CD4-positive, CD25-positive, alpha-beta regulatory T cell (primary cell): ENCODE results near the gene ASTN2. TPM values are rescaled to one million over a fixed set of nuclear protein-coding genes. Genes with fewer than 3 reads are reported as not detected.

ENCODE experiments used
- ATAC-seq, 2 donors: fragments of 150-1000 bp; cut with Tn5 transposase; one replicate each; pipeline ENCODE4 v1.10.0; 2021; ENCODE audit warnings: low read depth in 2 of 2, moderate number of reproducible peaks in 2 of 2, moderate library complexity in 1 of 2
- DNase-seq, 3 donors: peaks; one replicate each; pipeline versions ENCODE4 v3.0.0 to v3.0.0-alpha.2; 2012 to 2022; ENCODE audit warnings: mixed read lengths in 1 of 3
- H3K27ac ChIP-seq: one replicate; pipeline ENCODE4 v1.7.0; 2013; ENCODE audit warnings: mild to moderate bottlenecking, low read length; ENCODE audit not compliant: insufficient read depth, poor library complexity, severe bottlenecking
- H3K27me3 ChIP-seq: one replicate; pipeline ENCODE4 v1.7.0; 2013; ENCODE audit warnings: low read length; ENCODE audit not compliant: control insufficient read depth, insufficient read depth
- H3K36me3 ChIP-seq: one replicate; pipeline ENCODE4 v1.7.0; 2013; ENCODE audit warnings: mild to moderate bottlenecking, low read length, moderate library complexity; ENCODE audit not compliant: control insufficient read depth, insufficient read depth
- H3K4me1 ChIP-seq: 2 replicates; pipeline ENCODE4 v1.7.0; 2013; ENCODE audit warnings: mild to moderate bottlenecking, low read length; ENCODE audit not compliant: insufficient read depth, control insufficient read depth, poor library complexity, severe bottlenecking
- H3K4me3 ChIP-seq: one replicate; pipeline ENCODE4 v1.7.0; 2013; ENCODE audit warnings: low read depth, mild to moderate bottlenecking, low read length, moderate library complexity
- H3K9me3 ChIP-seq, 2 experiments: 1 replicate in 1 of 2; 2 replicates in 1 of 2; pipeline ENCODE4 v1.7.0; 2013; ENCODE audit warnings: low read length in 2 of 2, mild to moderate bottlenecking in 1 of 2, moderate library complexity in 1 of 2; ENCODE audit not compliant: control insufficient read depth in 2 of 2
- H3K27ac Mint-ChIP-seq, 3 donors: one replicate each; pipeline ENCODE4 v1.8.0; 2020 to 2022; ENCODE audit warnings: mild to moderate bottlenecking in 3 of 3, mixed read lengths in 3 of 3, moderate library complexity in 2 of 3
- H3K27me3 Mint-ChIP-seq: one replicate; pipeline ENCODE4 v1.8.0; 2022; ENCODE audit warnings: mild to moderate bottlenecking, mixed read lengths
- H3K36me3 Mint-ChIP-seq: one replicate; pipeline ENCODE4 v1.8.0; 2020; ENCODE audit warnings: mixed read lengths
- H3K4me1 Mint-ChIP-seq, 4 donors: one replicate each; pipeline ENCODE4 v1.8.0; 2020 to 2022; ENCODE audit warnings: mixed read lengths in 4 of 4, mild to moderate bottlenecking in 1 of 4
- H3K4me3 Mint-ChIP-seq, 4 donors: one replicate each; pipeline ENCODE4 v1.8.0; 2020 to 2022; ENCODE audit warnings: mild to moderate bottlenecking in 4 of 4, mixed read lengths in 4 of 4, moderate library complexity in 3 of 4
- H3K9me3 Mint-ChIP-seq, 7 donors: one replicate each; pipeline ENCODE4 v1.8.0; 2020 to 2022; ENCODE audit warnings: mixed read lengths in 7 of 7, mild to moderate bottlenecking in 3 of 7, moderate library complexity in 2 of 7
- polyA plus RNA-seq, 4 donors: library from polyadenylated mRNA; unstranded; fragments of 300-500 nt; fragmentation: Illumina TruSeq; gene quantifications; one replicate each; pipeline ENCODE4 v1.2.3, GENCODE V29; 2021
- total RNA-seq: library from RNA; stranded (reverse); gene quantifications from one replicate; pipeline ENCODE4 v1.2.3, GENCODE V29; 2022

Gene ASTN2
- total and polyA plus RNA-seq, 5 donors from 2014 or later, result 5.0 to 9.9 (median 7.4) TPM

DNA sequence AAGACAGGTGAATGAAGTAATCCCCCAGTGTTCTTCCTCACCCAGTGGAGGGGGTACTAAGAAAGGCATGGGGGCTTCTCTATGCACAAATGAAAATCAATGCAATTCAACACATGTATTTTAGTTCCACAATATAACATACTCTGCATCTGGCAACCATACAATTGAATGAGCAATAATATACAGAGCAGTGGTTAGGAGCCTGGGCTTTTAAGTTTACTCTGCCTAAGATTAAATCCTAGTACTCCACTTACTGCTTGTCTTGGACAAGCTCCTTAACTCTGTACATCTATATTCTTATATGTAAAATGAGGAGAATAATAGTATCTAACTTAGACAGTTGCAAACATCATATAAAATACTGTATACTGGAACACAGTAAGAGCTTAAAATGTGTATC, 923.2 kb downstream of the ASTN2 start:
- Mint-ChIP-seq H3K36me3 (no peaks in the 10 kb centered on the region), H3K9me3 (peaks cover 0 to 3% (median 0%) of the 10 kb centered on the region in 7 donors), H3K27ac (no peak overlapping the region), H3K4me3 (no peak overlapping the region), H3K4me1 (no peaks in the 10 kb centered on the region), H3K27me3 (no peaks in the 10 kb centered on the region)
- Histone ChIP-seq H3K27me3 (no peaks in the 10 kb centered on the region), H3K9me3 (no peaks in the 10 kb centered on the region), H3K27ac (no peak overlapping the region), H3K36me3 (no peaks in the 10 kb centered on the region), H3K4me3 (no peak overlapping the region), H3K4me1 (no peaks in the 10 kb centered on the region)
- ATAC-seq (no peak), DNase-seq (no peak)

DNA sequence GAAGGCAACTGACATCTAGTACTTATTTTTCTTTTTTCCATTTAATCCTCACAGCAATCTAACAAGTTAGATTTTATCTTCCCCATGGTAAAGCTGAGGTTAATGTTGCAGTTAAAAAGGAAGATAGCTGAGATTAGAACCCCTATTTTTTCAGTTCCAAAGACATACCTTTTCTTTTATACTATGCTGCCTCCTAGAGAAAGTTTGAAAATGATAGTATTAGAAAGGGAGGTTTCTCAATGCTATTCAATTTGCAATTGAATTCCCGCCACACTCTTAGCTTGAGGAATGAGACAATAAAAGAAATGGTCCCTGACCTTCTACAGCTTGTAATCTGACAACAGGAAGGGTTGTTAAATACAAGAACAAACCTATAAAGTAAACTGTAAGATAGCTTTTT, 923.6 kb downstream of the ASTN2 start:
- peaks cover 2% of the 10 kb centered on the region for H3K36me3 ChIP-seq
- no peaks in the 10 kb centered on the region for H3K9me3 ChIP-seq
- H3K27me3 ChIP-seq, result no peaks in the 10 kb centered on the region
- DNase-seq, result no peak
- Mint-ChIP-seq H3K27me3 (no peaks in the 10 kb centered on the region), H3K36me3 (no peaks in the 10 kb centered on the region), H3K4me3 (no peak overlapping the region), H3K9me3 (peaks cover 0 to 3% (median 0%) of the 10 kb centered on the region in 7 donors), H3K27ac (no peak overlapping the region), H3K4me1 (no peaks in the 10 kb centered on the region)
- no peak overlapping the region for H3K27ac ChIP-seq
- no peaks in the 10 kb centered on the region for H3K4me1 ChIP-seq
- ATAC-seq, result no peak
- H3K4me3 ChIP-seq, result no peak overlapping the region

DNA sequence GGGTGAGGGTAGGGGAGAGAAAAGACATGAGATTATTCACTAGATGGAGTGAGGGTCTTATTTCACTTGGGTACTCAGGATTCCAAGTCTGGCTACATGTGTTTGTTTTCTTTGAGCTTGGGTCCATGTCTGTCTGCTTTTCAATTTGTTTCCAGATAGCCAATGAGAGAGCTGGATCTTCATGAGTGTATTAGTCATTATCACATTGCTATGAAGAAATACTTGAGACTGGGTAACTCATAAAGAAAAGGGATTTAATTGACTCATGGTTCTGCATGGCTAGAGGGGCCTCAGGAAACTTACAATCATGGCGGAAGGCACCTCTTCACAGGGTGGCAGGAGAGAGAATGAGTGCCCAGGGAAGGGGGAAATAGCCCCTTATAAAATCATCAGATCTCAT, 924.5 kb downstream of the ASTN2 start:
- peaks cover 0 to 3% (median 0%) of the 10 kb centered on the region in 7 donors for H3K9me3 Mint-ChIP-seq
- ATAC-seq, result no peak

DNA sequence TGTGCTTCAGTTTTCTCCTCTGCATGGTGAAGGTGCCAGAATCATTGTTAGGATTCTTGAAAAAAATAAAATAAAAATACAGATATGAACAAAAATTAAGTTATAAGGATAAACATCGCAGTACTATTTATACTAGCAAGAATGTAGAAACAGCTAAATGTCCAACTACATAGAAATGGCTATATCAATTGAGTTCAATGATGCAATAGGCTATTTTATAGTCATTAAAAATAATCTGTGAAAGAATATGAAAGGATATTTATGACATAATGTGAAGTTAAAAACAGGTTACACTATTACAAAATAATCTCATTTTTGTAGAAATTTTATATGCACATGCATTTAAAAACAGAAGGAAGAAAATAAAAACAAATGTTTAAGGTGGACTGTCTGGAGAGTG, 926.5 kb downstream of the ASTN2 start:
- Mint-ChIP-seq H3K27ac (no peak overlapping the region), H3K36me3 (peaks cover 8% of the 10 kb centered on the region), H3K4me3 (no peak overlapping the region), H3K4me1 (no peaks in the 10 kb centered on the region), H3K27me3 (no peaks in the 10 kb centered on the region), H3K9me3 (peaks cover 0 to 3% (median 0%) of the 10 kb centered on the region in 7 donors)
- no peaks in the 10 kb centered on the region for H3K9me3 ChIP-seq
- no peak overlapping the region for H3K4me3 ChIP-seq
- no peak for DNase-seq
- H3K36me3 ChIP-seq, result peaks cover 2% of the 10 kb centered on the region
- no peak for ATAC-seq
- no peak overlapping the region for H3K27ac ChIP-seq
- H3K4me1 ChIP-seq, result no peaks in the 10 kb centered on the region
- H3K27me3 ChIP-seq, result no peaks in the 10 kb centered on the region

More for the DNA sequence above, 924.5 kb downstream of the ASTN2 start:
- H3K27me3 ChIP-seq, result no peaks in the 10 kb centered on the region
- H3K36me3 ChIP-seq, result peaks cover 2% of the 10 kb centered on the region
- Mint-ChIP-seq H3K36me3 (no peaks in the 10 kb centered on the region), H3K27me3 (no peaks in the 10 kb centered on the region), H3K4me3 (no peak overlapping the region), H3K27ac (no peak overlapping the region), H3K4me1 (no peaks in the 10 kb centered on the region)
- no peaks in the 10 kb centered on the region for H3K4me1 ChIP-seq
- no peak overlapping the region for H3K27ac ChIP-seq
- no peaks in the 10 kb centered on the region for H3K9me3 ChIP-seq
- DNase-seq, result no peak
- H3K4me3 ChIP-seq, result no peak overlapping the region

DNA sequence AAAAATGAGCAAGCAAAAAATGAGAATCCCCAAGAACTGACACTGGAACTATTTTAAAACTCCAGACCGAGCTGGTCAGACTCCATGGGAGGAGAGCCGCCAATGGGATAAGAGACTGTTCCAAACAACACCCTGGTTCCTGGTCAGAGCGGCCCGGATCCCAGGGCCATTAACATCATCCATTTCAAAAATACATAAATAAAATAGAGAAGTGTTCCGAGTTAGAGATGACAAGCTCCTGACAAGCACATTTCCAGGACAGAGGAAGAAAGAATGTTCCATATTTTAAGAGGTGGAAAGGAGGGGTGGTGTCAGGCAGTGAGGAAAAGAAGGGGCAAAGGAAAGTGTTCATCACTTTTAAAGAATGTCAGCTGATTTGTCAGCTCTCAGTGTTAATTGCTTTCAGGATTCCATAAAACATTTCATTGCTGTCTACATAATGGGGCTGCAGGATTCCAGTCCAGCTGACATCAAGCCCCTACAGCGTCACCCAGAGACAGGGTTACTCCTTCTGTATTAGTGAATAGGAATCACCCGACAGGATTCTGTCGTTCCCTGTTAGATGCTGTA, 930.3 kb downstream of the ASTN2 start:
- Mint-ChIP-seq H3K27me3 (no peaks in the 10 kb centered on the region), H3K4me3 (no peak overlapping the region), H3K9me3 (no peaks in the 10 kb centered on the region), H3K27ac (no peak overlapping the region), H3K4me1 (no peaks in the 10 kb centered on the region), H3K36me3 (peaks cover 21% of the 10 kb centered on the region)
- Histone ChIP-seq H3K4me1 (no peaks in the 10 kb centered on the region), H3K27ac (no peak overlapping the region), H3K27me3 (no peaks in the 10 kb centered on the region), H3K4me3 (no peak overlapping the region), H3K9me3 (no peaks in the 10 kb centered on the region), H3K36me3 (peaks cover 2% of the 10 kb centered on the region)
- no peak for DNase-seq
- ATAC-seq, result no peak

DNA sequence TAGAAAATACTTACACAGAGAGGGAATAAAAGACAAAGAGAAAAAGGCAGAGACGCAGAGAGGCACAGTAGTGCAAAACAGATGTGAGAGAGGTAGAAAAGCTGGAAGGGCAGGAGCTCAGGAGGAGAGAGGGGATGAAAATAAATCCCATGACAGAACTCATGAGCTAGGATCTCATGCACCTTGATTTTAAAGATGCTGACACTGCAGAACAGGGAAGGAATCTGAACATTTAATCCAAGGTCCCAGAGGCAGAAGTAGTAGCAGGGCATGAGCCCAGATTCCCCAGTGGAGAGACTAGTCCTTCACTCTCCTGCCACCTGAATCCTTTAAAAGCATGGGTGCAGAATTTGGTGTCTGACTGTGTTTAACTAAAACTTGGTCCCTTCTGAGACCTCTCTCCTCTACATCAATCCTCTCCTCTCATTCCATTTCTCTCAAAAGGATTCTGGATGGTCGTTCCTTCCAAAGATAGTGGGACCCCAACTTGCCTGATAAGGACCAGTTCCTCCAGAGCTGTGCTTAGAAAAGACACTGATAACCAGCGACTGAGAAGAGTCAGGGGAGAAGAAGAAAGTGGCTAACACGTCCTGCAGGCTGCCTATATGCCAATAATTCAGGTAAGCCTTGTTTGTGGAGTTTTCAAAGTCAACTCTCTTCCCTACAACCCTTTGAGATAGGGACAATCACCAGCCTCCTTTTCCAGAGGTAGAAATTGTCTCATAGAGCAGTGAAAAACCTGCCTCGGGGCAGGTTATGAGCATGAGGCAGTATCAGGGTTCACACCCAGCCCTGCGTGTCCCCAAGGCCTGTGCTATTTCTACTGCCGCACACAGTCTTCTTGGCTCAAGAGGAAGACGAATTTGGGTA, 931.0 kb downstream of the ASTN2 start:
- Histone ChIP-seq H3K4me1 (no peaks in the 10 kb centered on the region), H3K36me3 (peaks cover 2% of the 10 kb centered on the region), H3K27ac (no peak overlapping the region), H3K9me3 (no peaks in the 10 kb centered on the region), H3K4me3 (no peak overlapping the region), H3K27me3 (no peaks in the 10 kb centered on the region)
- ATAC-seq (no peak), DNase-seq (no peak)
- Mint-ChIP-seq H3K4me1 (no peaks in the 10 kb centered on the region), H3K27ac (no peak overlapping the region), H3K36me3 (peaks cover 26% of the 10 kb centered on the region), H3K4me3 (no peak overlapping the region), H3K27me3 (no peaks in the 10 kb centered on the region), H3K9me3 (no peaks in the 10 kb centered on the region)

DNA sequence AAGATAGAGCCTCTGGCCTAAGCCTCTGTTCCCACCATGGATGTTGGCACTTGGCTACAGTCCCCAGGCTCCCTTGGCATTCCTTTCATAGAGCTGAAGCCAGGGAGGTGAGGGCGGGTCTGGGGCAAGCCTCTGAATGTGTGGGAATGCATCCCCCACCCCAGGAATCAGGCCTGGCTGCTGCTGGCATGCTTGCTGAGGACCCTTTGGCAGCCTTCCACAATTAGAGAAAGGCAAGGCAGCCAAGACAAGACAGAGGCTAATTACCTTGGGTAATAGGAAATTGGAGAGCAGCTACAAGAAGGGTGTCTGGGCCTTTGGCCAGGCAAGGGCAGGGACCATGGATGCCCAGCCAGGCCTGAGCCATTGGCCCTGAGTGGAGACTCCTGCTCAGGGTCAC, 932.1 kb downstream of the ASTN2 start:
- ATAC-seq, result no peak
- H3K9me3 Mint-ChIP-seq, result no peaks in the 10 kb centered on the region
- peaks cover 26% of the 10 kb centered on the region for H3K36me3 Mint-ChIP-seq

DNA sequence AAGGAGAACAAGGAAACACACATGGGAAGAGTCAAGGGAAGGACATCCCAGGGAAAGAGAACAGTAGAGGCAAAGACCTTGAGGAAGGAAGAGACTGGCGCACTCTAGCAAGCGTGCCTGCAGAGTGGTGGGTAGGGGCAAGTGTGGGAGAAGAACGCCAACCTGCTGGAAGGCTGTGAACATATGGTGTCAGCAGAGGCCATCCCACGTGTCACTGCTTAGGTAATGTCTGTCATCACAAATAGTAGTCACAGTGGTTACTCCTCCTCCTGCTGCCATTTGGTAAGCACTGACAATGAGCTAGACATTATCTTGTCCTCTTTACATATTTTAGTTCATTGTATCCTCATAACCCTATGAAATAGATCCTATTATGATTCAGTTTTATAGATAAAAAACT, 934.2 kb downstream of the ASTN2 start:
- no peak overlapping the region for H3K4me3 ChIP-seq
- H3K27me3 ChIP-seq, result no peaks in the 10 kb centered on the region
- no peaks in the 10 kb centered on the region for H3K27me3 Mint-ChIP-seq
- H3K27ac Mint-ChIP-seq, result no peak overlapping the region
- H3K9me3 Mint-ChIP-seq, result peaks cover 0 to 2% (median 0%) of the 10 kb centered on the region in 7 donors
- H3K4me3 Mint-ChIP-seq, result no peak overlapping the region
- H3K36me3 Mint-ChIP-seq, result peaks cover 41% of the 10 kb centered on the region
- H3K4me1 ChIP-seq, result no peaks in the 10 kb centered on the region
- no peak overlapping the region for H3K27ac ChIP-seq
- DNase-seq, result no peak
- H3K36me3 ChIP-seq, result no peaks in the 10 kb centered on the region
- H3K9me3 ChIP-seq, result no peaks in the 10 kb centered on the region
- no peaks in the 10 kb centered on the region for H3K4me1 Mint-ChIP-seq
- no peak for ATAC-seq

More for the DNA sequence above, 932.1 kb downstream of the ASTN2 start:
- Mint-ChIP-seq H3K4me3 (no peak overlapping the region), H3K27ac (no peak overlapping the region), H3K27me3 (no peaks in the 10 kb centered on the region), H3K4me1 (no peaks in the 10 kb centered on the region)
- Histone ChIP-seq H3K4me3 (no peak overlapping the region), H3K4me1 (no peaks in the 10 kb centered on the region), H3K27me3 (no peaks in the 10 kb centered on the region), H3K9me3 (no peaks in the 10 kb centered on the region), H3K27ac (no peak overlapping the region), H3K36me3 (peaks cover 2% of the 10 kb centered on the region)
- DNase-seq, result no peak
